Endothelial cell of umbilical vein (primary cell): ENCODE data around the gene ANKRD44. TPM values are rescaled to one million over a fixed set of nuclear protein-coding genes. Genes with fewer than 3 reads are reported as not detected.

Source experiments
- BruUV-seq: library from RNA; stranded (reverse); fragments of 400-500 nt; replicated peaks from 2 replicates; lab custom pipeline; 2021; lab: Mats Ljungman, UMichigan
- CTCF ChIA-PET: fragments of 300-600, 350-600 bp; sonication (Branson Sonifier 250); formaldehyde crosslinking; loops from one replicate; lab custom pipeline; 2021; ENCODE audit warnings: antibody characterized with exemption, inconsistent platforms; lab: Charles Lee
- POLR2A ChIA-PET: fragments of 300-600, 350-600 bp; sonication (Branson Sonifier 250); formaldehyde crosslinking; loops from one replicate; lab custom pipeline; 2021; ENCODE audit warnings: antibody characterized with exemption, inconsistent platforms; lab: Charles Lee
- DNase-seq: peaks from one replicate; pipeline ENCODE4 v3.0.0-alpha.2; 2011; ENCODE audit warnings: low read depth, low spot score
- FAIRE-seq: peaks from 2 replicates; lab custom pipeline; 2011; peaks lifted over from hg19 to GRCh38; lab: Jason Lieb, UNC
- H2AFZ ChIP-seq: 2 replicates; pipeline ENCODE4 v1.6.0; 2012; ENCODE audit warnings: low read depth, low read length, control low read depth, inconsistent platforms
- H3K27ac ChIP-seq: 2 replicates; pipeline ENCODE4 v1.5.1; 2011; ENCODE audit warnings: low read depth, mild to moderate bottlenecking, control low read depth, low read length, moderate library complexity; ENCODE audit not compliant: insufficient read depth
- H3K27me3 ChIP-seq, 2 experiments: 2 replicates each; pipeline versions ENCODE4 v1.6.0 to v1.6.1; 2011; ENCODE audit warnings: low read length in 2 of 2, mixed read lengths in 1 of 2; ENCODE audit not compliant: control insufficient read depth in 2 of 2, insufficient read depth in 2 of 2
- H3K36me3 ChIP-seq, 2 experiments: 2 replicates in 1 of 2; 3 replicates in 1 of 2; pipeline ENCODE4 v1.5.1; 2011; ENCODE audit warnings: low read length in 2 of 2, mild to moderate bottlenecking in 1 of 2, moderate library complexity in 1 of 2; ENCODE audit not compliant: control insufficient read depth in 2 of 2, insufficient read depth in 2 of 2; ENCODE audit errors: extremely low read depth in 1 of 2
- H3K4me1 ChIP-seq: 3 replicates; pipeline ENCODE4 v1.5.1; 2011; ENCODE audit warnings: mild to moderate bottlenecking, low read length; ENCODE audit not compliant: control insufficient read depth, insufficient read depth; ENCODE audit errors: extremely low read depth
- H3K4me2 ChIP-seq: 2 replicates; pipeline ENCODE4 v1.6.1; 2011; ENCODE audit warnings: low read length, control low read depth, mixed read lengths; ENCODE audit not compliant: insufficient read depth
- H3K4me3 ChIP-seq, 3 experiments: fragments of 200-600 bp in 1 of 3; sonication (generic), shearing (Covaris generic) in 1 of 3; replicated peaks in 1 of 3; 2 replicates each; pipeline ENCODE4 v1.5.1; 2011 to 2016; ENCODE audit warnings: control low read depth in 3 of 3, low read length in 3 of 3, mild to moderate bottlenecking in 2 of 3, inconsistent platforms in 1 of 3, low read depth in 1 of 3, moderate library complexity in 1 of 3; ENCODE audit not compliant: insufficient read depth in 1 of 3
- H3K79me2 ChIP-seq: 2 replicates; pipeline ENCODE4 v1.6.0; 2012; ENCODE audit warnings: low read length, inconsistent platforms; ENCODE audit not compliant: control insufficient read depth, insufficient read depth
- H3K9ac ChIP-seq: replicated peaks from 2 replicates; pipeline ENCODE3; 2011; ENCODE audit warnings: low read length, control low read depth; ENCODE audit not compliant: insufficient read depth; ENCODE audit errors: extremely low read depth
- H3K9me1 ChIP-seq: replicated peaks from 3 replicates; pipeline ENCODE4 v1.6.0; 2011; ENCODE audit warnings: mild to moderate bottlenecking, low read length; ENCODE audit not compliant: control insufficient read depth, insufficient read depth; ENCODE audit errors: extremely low read depth
- H3K9me3 ChIP-seq: replicated peaks from 2 replicates; pipeline ENCODE4 v1.5.1; 2012; ENCODE audit warnings: low read length, inconsistent platforms; ENCODE audit not compliant: control insufficient read depth, insufficient read depth
- H4K20me1 ChIP-seq: replicated peaks from 2 replicates; pipeline ENCODE3; 2011; ENCODE audit warnings: mild to moderate bottlenecking, low read length; ENCODE audit not compliant: control insufficient read depth, insufficient read depth; ENCODE audit errors: extremely low read depth
- CTCF ChIP-seq, 2 donors: IDR thresholded peaks; 1 replicate in 1 of 2; 2 replicates in 1 of 2; pipeline ENCODE4 v1.5.1; 2011; ENCODE audit warnings: low read length in 2 of 2, mild to moderate bottlenecking in 2 of 2, moderate library complexity in 2 of 2, control low read depth in 1 of 2, inconsistent platforms in 1 of 2, low read depth in 1 of 2; ENCODE audit not compliant: insufficient read depth in 1 of 2; ENCODE audit errors: extremely low read depth in 1 of 2
- EZH2 ChIP-seq: IDR thresholded peaks from 2 replicates; pipeline ENCODE4 v1.6.1; 2012; ENCODE audit warnings: borderline replicate concordance, low read depth, mild to moderate bottlenecking, moderate library complexity, low read length, inconsistent platforms; ENCODE audit not compliant: severe bottlenecking
- FOS ChIP-seq: IDR thresholded peaks from 2 replicates; pipeline ENCODE4 v1.6.1; 2011; ENCODE audit warnings: mild to moderate bottlenecking, low read length, moderate library complexity, borderline replicate concordance; ENCODE audit not compliant: insufficient read depth
- GATA2 ChIP-seq: IDR thresholded peaks from 2 replicates; pipeline ENCODE4 v1.7.0; 2011; ENCODE audit warnings: low read depth, mild to moderate bottlenecking, moderate library complexity, mixed read lengths, low read length; ENCODE audit not compliant: insufficient read length, insufficient read depth
- JUN ChIP-seq: IDR thresholded peaks from 2 replicates; pipeline ENCODE4 v1.6.1; 2011; ENCODE audit warnings: borderline replicate concordance, low read depth; ENCODE audit not compliant: insufficient read length, insufficient read depth
- MAX ChIP-seq: IDR thresholded peaks from 2 replicates; pipeline ENCODE4 v1.6.1; 2011; ENCODE audit not compliant: insufficient read depth, insufficient read length
- MYC ChIP-seq: IDR thresholded peaks from one replicate; pipeline ENCODE4 v1.6.1; 2011; ENCODE audit warnings: mild to moderate bottlenecking, low read depth, low read length
- POLR2A ChIP-seq: IDR thresholded peaks from 2 replicates; pipeline ENCODE4 v1.6.1; 2012; ENCODE audit warnings: low read depth, mild to moderate bottlenecking, control low read depth, low read length
- POLR2AphosphoS5 ChIP-seq: IDR thresholded peaks from 2 replicates; pipeline ENCODE4 v1.6.1; 2012; ENCODE audit warnings: low read depth, mild to moderate bottlenecking, control low read depth, low read length, moderate library complexity; ENCODE audit not compliant: insufficient read depth
- dilution Hi-C: fragments of 300-500 bp; cut with MboI; formaldehyde crosslinking; loops from one replicate; pipeline ENCODE4 v1.15.0; 2019; ENCODE audit warnings: low sequenced_read_pairs; ENCODE audit not compliant: extremely low pct_ligation_motif_present
- intact Hi-C: fragments of 100-400 bp; cut with micrococcal nuclease; formaldehyde crosslinking; loops from one replicate; pipeline ENCODE4 v1.10.0; 2022
- polyA plus RNA-seq, 4 experiments: library from polyadenylated mRNA; depleted of rRNA in 3 of 4; stranded (reverse) in 3 of 4; unstranded in 1 of 4; fragments of >200 nt; gene quantifications; 2 replicates each; pipeline versions ENCODE4 v1.2.1 to v1.2.3, GENCODE V29; 2011 to 2012; ENCODE audit warnings: missing spikeins in 1 of 4
- total RNA-seq: library from RNA; stranded (reverse); gene quantifications from 2 replicates; pipeline ENCODE4 v1.2.3, GENCODE V29; 2021

Gene ANKRD44
- total and polyA plus RNA-seq, 2 donors (not counting 3 experiments of a cell fraction or from before 2014, with no cell fraction given): 3.4 to 6.1 TPM

- no peaks in the 10 kb centered on the region for H3K9me1 ChIP-seq
- no peak overlapping the region for H3K4me2 ChIP-seq
- peaks cover 10% of the 10 kb centered on the region for H3K4me1 ChIP-seq
- FAIRE-seq (no peak), DNase-seq (no peak)
- dilution Hi-C loops: no loop called here
- BruUV-seq: no TSS peak
- no peak overlapping the region for H3K27ac ChIP-seq
- no peaks in the 10 kb centered on the region for H3K36me3 ChIP-seq
- no peaks in the 10 kb centered on the region for H3K79me2 ChIP-seq
- H3K9ac ChIP-seq: no peak overlapping the region
- H3K27me3 ChIP-seq: peaks cover 0 to 1% of the 10 kb centered on the region in 2 experiments
- TF ChIP-seq CTCF (IDR thresholded peaks at IDR 0.05; ENCODE audit: extremely low read depth in 1 of 2, insufficient read depth in 1 of 2, low read depth in 1 of 2, low read length in 2 of 2) (no peak), MYC (no peak), POLR2AphosphoS5 (no peak), GATA2 (no peak), MAX (no peak), FOS (no peak), POLR2A (no peak), EZH2 (no peak), JUN (no peak)
- no peak overlapping the region for H3K4me3 ChIP-seq
- POLR2A ChIA-PET: interaction anchor here (0.6 kb wide), 1 partner anchor 56 kb away, joined by 3 read pairs; no protein-coding TSS in a partner anchor
- CTCF ChIA-PET: interaction anchor here (0.6 to 1.5 kb wide), 3 partner anchors 19 to 90 kb away, joined by 3 read pairs; no protein-coding TSS in a partner anchor
- no peak overlapping the region for H2AFZ ChIP-seq
- intact Hi-C loops: loop anchor here (2.0 kb wide), 2 partner anchors 66 to 232 kb away; partner anchors contain the start of gene ANKRD44
- no peaks in the 10 kb centered on the region for H3K9me3 ChIP-seq
- no peaks in the 10 kb centered on the region for H4K20me1 ChIP-seq
Measured at GRCh38 chr2:197078535-197078934, 232.0 kb downstream of the ANKRD44 start.
